Stimulated activated CD8-positive, alpha-beta memory T cell treated with anti-CD3 and anti-CD28 coated beads, Interleukin-7, amount 100 ng/mL, for 4 hours (primary cell): ENCODE results near the gene FOXL2.

ENCODE experiments used
- DNase-seq, 2 donors: peaks; one replicate each; pipeline ENCODE4 v3.0.0-alpha.2; 2020; ENCODE audit warnings: low read depth in 2 of 2

FOXL2 gene

GRCh38 chr3:138945709-138946662 is 951 bp downstream of the FOXL2 start:
- no peak for DNase-seq

- no peak for DNase-seq
Observed at GRCh38 chr3:138944929-138945708, 1.8 kb downstream of the FOXL2 start.

GRCh38 chr3:138944654-138944928 is 2.3 kb downstream of the FOXL2 start:
- DNase-seq, result no peak

DNA sequence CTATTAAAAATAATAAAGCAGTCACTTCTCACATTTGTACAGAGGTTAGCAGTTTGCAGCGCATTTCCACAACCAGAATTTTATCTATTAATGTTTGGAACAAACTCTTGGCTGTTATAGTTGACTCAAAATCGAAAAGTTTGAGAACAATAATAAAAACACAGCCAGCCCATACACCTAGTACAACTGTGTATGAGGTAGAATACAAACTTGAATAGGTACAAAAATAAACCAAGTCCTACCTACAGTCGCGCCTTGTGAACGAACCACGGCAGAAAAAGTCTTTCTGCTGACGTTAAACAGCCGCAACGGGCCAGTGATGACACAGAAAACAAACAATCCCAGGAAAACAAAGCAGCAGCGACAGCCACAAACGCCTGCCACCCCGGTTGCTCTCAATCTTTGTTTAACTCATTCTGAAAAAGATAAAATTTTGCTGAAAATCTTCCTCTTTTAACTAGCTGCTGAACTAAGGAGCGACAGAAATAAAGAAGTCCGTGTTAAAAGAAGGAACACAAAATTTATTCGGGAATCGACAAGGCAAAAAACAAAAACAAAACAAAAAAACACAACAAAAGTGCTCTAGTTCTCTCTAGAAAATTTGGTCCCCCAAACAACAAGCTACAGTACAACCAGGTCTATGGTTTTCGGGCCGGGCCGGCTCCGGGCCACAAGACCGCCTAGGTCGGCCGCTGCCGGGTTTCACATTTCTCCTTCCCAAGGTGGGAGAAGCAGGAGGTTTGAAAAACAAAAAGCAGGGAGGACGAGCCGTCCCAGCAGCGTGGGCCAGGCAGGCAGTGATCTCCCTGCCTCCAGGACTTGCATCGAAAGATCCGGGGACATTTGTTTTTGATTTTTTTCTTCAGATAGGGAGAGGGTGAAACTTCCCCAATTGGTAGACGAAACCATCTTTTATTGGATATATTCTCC is 2.9 kb downstream of the FOXL2 start:
- DNase-seq, result no peak

- no peak for DNase-seq
Observed at GRCh38 chr3:138942861-138943623, 3.9 kb downstream of the FOXL2 start.

DNA sequence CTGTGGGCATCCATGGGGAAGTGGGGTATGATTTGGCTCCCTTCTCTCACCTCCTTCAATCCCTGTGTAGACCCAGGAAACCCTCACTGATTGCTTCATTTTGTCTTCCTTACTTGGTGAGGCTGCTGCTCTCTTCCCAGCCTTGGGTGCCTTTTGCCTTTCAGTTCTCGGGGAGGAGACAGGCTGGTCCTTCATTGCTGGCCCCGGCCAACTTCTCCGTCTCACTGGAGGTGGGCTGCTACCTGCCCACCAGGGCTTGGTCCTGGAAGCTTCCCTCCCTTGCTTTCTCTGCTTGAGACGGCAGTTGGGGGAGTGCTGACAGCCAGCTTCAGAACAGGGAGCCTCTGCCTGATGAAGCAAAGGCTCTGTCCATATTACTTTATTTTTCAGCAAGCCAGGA is 4.7 kb downstream of the FOXL2 start:
- no peak for DNase-seq

DNA sequence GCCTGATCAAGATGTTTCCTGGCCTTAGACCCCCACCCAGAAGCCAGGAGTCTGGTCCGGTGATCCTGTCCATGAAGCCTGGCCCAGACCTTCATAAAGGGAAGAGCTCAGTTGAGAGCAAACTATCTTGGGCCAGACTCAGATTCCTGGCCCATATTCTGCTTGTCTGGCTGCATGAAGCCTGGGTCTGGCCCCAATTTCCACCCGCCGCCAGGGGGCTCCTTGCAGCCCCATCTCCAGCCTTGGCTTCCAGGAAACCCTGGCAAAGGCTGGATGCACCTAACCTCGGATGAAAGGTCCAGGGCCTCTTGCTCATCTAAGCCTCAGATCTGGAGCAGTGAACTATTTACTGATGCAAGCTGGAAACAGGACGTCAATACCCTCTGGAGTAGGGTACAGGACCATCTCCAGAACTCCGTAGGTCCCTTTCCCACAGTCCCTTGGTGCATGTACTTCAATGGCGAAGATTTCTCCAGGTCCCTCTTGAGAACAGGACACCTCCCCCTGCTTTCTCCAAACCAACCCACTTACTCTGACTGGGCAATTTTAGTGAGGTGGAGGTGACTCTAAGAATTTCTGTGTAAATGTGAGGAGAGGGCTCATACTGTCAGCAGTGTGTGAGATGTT is 5.6 kb downstream of the FOXL2 start:
- no peak for DNase-seq

DNA sequence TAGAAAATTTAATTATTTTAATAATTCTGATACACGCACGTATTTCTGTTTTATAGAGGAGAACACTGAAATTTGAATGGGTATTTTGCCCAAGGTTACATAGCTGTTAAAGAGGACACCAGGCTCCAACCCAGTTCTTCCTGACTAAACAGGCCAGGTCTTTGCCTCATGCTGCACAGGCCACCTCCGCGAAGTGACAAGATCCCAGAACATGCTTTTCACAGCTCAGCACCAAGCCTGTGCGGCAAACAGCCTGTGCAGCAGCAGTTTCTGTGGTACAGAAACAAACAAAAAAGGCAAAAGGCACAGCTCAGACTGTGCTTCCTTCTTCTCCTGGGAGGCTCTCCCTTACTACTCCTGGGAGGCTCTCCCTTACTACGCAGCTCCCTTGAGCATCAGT is 6.5 kb downstream of the FOXL2 start:
- no peak for DNase-seq

DNA sequence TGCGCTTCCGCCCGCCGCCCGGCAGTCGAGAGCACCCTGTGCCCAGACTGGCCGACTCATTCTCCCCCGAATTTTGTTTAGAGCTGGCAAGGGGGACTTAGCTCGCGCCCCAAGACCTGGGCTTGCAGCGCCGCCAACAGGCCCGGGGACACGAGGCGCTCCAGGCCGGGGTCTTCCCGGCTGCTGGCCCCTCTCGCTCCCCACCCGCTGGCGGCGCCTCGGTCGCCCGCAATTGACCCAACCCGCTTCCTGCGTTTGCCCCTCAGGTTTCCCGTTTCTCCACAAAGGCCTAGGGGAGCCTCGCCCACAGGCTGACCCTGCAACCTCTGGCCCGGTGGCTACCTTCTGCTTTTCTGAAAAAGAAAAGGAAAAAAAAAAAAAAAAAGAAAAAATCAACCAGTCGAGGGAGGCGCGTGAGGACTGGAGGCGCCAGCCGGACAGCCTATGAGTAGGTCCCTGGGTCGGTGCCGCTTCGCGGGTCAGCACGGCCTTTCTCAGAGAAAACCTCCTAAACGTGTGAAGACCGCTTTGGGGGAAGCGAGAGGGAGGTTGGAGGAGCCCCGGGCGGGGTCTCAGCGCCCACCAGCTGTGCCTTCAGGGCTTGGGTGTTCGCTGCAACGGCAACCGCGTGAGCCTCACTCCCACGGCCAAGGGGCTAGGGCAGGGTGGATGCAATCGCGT is 7.2 kb downstream of the FOXL2 start:
- no peak for DNase-seq

GRCh38 chr3:138938877-138939560 is 7.9 kb downstream of the FOXL2 start:
- no peak for DNase-seq

DNA sequence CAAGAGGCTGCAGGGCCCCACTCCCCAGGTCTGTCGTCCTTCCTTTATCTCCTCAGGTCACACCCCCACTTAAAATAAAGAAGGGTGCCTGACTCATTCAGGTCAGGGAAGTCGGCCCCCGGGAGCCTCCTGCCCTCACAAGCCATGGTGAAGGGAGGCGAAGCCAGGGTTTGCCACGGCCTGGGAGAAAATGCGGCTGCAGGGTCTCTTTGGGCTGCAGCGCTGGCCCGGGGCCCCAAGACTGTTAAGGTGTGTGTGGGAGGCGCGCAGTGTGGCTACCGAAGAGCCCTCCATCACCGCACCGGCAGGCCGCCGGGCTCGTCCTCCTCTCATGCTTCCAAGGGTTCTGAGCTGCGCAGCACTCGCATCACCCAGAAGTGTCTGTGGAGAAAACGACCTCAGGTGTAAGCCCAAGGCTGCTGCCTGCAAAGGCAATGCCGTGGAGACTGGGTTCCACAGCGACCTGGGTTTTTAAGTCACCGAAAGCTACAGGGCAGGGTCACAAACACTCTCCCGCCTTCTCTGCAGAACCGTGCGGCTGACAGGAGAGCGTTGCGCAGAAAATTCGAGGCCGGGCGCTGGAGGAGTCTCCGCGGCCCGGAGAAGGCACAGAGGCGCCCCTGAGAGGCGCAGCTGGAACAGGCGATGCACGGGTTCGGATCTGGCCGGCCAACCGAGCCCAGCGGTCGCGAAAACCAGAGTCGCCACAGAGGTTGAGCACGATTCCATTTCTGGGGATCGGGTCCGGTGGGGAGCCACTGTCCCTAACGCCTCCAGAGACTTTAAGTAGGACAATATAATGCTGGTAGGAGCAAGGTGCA is 8.7 kb downstream of the FOXL2 start:
- DNase-seq, result no peak

DNA sequence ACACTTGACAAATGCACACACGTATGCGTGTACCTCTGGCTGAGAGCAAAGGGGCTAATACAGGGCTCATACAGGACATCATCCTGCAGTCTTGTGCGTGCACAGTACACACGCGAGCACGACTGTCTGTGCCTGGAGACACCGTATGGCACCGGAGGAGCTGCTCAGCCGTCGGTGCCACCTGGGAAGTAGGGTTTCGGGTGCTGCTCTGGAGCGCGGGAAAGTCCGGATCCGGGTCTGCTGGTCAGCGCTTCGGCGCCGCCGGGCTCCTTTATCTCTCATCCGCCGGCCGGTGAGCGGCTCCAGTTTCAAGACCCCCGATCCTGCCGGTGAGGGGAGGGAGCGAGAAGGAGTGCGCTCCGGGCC is 9.3 kb downstream of the FOXL2 start:
- DNase-seq, result no peak

DNA sequence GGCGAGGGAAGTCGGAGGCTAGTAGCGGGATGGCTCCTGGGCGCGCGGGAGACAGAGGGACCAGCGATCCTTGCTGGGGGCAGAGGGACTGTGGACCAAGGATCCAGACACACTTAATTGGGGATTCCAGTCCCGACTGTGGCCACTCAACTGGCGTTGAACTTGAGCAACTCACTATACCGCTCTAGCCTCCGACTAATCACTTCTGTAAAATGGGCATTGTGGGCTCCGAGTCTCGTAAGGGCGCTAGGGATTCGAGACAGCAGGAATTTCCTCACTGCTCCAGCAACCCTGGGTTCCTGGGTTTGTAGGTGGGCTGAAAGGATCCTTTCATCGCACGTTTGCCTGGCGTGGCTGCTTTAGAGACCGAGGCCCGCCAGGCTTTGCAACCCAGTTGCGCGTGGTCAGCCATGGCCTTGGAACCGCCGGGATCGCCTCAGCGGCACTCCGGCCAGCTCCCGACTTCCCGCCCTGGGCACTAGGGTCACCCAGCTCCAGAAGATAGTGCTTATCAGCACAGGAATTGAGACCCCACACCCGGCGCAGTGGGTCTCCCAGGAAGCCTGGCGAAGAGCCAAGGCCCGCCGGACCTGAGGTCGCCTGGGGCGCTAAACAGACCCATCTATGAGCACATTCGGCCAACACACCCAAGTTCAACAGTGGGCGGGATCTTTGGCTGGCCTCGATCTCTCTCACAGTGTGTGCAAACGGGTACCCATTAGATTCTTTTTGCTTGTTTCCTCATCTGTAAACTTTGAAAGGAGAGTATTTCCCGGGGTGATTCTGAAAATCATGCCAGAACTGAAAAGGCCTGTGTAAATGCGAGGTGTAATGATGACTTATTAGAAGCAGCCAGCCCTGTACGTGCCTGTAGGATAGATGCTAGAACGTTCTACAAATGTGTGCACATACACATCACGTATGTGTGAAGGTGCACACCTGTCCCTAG is 9.9 kb downstream of the FOXL2 start:
- no peak for DNase-seq

- DNase-seq, result peak; percentile 33 to 53
Observed at GRCh38 chr3:138935863-138936740, 10.8 kb downstream of the FOXL2 start.

DNA sequence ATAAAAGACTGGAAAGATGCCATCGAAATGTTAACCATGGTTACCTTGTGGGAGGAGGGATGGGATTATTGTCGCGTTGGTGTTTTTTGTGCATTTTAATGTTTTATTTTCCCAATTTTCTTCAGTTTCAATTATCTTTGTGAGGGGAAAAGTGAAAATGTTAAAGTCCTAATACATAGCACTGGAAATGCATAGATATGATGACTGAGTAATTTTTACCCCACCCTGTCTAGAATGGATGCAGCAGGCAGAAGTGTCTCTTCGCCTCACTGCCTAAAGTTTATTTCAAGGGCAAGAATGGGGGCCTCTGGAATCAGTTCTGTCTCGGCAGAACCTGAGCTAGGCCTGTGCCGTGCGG is 11.5 kb downstream of the FOXL2 start:
- DNase-seq, result no peak

- DNase-seq, result no peak
Observed at GRCh38 chr3:138933981-138934691, 12.8 kb downstream of the FOXL2 start.
